A549 treated with RU486 at 1 μM for 4 hours (cell line): ENCODE measurements around the gene DOLPP1. TPM values are rescaled to one million over a fixed set of nuclear protein-coding genes. Genes with fewer than 3 reads are reported as not detected.

Source experiments
- total RNA-seq: library from RNA; stranded (reverse); fragments of 200-300 nt; extraction: Qiagen RNA extraction; gene quantifications from 5 replicates; pipeline ENCODE4 v1.2.3, GENCODE V29; 2022; ENCODE audit warnings: low read depth

DOLPP1 gene, protein sequence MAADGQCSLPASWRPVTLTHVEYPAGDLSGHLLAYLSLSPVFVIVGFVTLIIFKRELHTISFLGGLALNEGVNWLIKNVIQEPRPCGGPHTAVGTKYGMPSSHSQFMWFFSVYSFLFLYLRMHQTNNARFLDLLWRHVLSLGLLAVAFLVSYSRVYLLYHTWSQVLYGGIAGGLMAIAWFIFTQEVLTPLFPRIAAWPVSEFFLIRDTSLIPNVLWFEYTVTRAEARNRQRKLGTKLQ
- total RNA-seq = 17.7 to 19.0 TPM (median 18.9 TPM) in 5 replicates

DNA sequence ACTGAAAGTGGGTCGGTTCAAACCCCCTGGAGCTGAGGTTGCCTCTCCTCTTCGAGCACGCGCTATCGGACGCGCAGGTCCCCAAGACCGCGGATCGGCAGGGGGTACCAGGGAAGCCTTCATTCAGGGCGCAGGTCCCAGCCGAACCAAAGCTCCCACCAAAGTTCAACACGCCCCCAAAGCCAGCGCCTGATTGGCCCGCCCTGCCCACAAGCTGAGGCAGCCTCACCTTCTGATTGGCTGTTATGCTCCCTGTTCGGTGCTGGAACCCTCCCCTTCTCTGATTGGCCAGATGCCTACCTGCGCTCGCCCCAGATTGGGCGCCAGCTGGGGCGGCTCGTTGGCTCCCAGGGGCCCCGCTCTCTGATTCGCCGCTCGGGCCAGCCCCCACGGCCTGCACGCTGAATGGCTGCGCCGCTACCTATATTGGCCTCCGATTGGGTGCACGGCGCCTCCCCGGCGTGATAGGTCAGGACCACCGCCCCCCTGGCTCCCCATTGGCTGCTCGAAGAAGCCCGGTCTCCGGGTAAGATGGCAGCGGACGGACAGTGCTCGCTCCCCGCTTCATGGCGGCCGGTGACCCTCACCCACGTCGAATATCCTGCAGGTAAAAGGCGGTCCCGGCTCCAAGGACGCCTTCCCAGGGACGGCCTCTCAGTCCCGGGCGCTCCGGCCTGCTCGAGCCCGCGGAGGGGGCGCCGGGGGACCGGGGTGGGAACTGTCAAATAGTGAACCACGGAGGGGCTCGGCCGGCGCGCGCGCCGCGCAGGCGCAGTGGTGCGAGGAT is at the start of gene DOLPP1:
TSS of gene DOLPP1 (plus strand) at position 511 of the 787 bp plus-strand sequence. CDS start at position 532, 21 bp downstream.

DNA sequence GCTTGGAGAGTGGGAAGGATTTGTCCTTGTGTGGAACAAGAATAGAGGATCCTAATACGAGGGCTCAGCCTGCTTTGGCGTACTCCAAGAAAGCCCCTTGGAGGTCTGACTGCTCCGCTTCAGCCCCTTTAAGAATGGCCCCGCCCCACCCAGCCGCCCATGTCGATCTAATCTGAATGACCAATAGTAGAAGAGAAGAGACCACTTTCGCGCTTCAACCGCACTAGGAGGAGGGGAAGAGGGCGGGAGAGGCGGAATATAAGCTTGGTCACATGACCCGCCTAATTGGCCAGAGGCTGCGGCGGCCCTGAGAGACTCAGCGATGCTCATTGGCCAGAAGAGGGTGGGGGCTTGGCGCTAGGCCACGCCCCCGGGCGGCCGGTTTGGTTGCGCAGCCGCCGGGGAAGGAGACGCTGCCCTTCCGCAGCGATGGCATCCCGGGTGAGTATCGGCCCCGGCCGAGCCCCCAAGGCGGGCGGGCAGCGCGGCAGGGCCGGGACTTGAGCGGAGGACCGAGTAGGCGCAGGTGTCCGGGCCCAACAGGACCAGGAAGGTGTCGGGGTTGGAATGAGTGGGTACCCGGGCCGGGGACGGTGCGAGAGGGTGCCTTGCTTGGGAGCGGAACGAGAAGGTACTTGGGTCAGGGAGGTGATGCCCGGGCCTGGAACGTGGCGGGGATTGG is 44.5 kb upstream of the DOLPP1 start, which contains the start of gene MIGA2:
TSS of gene MIGA2 (plus strand) at position 386 of the 682 bp plus-strand sequence. CDS start 3,969 bp downstream, outside the sequence.

DNA sequence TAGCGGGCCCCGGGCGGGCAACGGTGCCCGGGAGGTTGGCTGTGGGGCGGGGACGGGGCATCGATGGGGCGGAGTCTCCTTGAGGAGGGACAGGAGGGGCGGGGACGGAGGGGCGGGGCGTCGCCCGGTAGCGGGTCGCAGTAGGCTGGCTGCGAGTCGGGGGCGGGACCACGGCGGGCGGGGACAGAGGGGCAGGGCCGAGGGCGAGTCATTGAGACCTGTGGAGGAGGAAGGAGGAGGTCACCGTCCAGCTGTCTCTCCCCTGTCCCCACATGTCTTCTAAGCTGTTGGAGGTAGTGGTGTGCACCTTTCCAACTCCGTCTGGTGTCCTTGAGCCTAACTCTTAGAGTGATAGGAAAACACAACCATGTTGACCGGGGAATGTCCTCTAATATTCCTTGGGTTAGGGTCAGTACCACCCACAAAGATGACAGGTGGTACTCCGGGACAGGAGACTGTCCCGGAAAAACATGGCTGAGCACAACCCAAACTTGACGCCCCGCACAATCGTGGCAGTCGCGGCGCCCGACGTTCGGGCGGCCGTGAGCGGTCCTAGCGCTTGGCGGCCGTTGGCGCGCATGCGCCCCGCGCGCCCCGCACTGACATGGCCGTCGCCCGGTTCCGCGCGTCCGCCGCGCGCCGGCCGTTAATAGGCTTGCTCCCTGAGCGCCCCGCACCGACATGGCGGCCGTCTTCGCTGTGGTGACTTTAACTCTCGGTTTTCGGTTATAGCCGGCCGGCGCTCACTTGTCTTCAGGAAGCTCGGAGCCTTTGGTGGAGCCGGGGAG is 30.0 kb downstream of the DOLPP1 start, which contains the start of the genes CRAT and PTPA:
TSS of gene CRAT (minus strand) at position 54 of the 788 bp plus-strand sequence. CDS start 284 bp downstream, outside the sequence.
TSS of gene PTPA (plus strand) at position 676 of the 788 bp plus-strand sequence. CDS start 186 bp downstream, outside the sequence.

Other genes with a start within 250 kb of the DOLPP1 start
- gene KYAT1, start 199.2 kb upstream of the DOLPP1 start, total RNA-seq = 6.8 to 8.8 TPM (median 8.2 TPM) in 5 replicates
- 34.3 to 48.3 TPM (median 44.8 TPM) in 5 replicates for gene LRRC8A, start 199.0 kb upstream of the DOLPP1 start, total RNA-seq
- gene PHYHD1, start 160.1 kb upstream of the DOLPP1 start, total RNA-seq = not detected in 5 replicates
- gene DOLK, start 133.5 kb upstream of the DOLPP1 start, total RNA-seq = 27.4 to 35.9 TPM (median 35.3 TPM) in 5 replicates
- gene NUP188, start 133.4 kb upstream of the DOLPP1 start, total RNA-seq = 36.0 to 42.3 TPM (median 38.6 TPM) in 5 replicates
- gene SH3GLB2, start 52.8 kb upstream of the DOLPP1 start, total RNA-seq = 32.5 to 52.2 TPM (median 45.4 TPM) in 5 replicates
- gene MIGA2, start 44.5 kb upstream of the DOLPP1 start, total RNA-seq = 9.0 to 14.1 TPM (median 11.8 TPM) in 5 replicates
- 25.1 to 32.4 TPM (median 30.0 TPM) in 5 replicates for gene CRAT, start 29.7 kb downstream of the DOLPP1 start, total RNA-seq
- gene PTPA, start 30.3 kb downstream of the DOLPP1 start, total RNA-seq = 117 to 135 TPM (median 128 TPM) in 5 replicates
- 36.1 to 75.2 TPM (median 74.3 TPM) in 5 replicates for gene IER5L, start 97.2 kb downstream of the DOLPP1 start, total RNA-seq